A549 (cell line): ENCODE data around the gene IPPK. TPM values are rescaled to one million over a fixed set of nuclear protein-coding genes. Genes with fewer than 3 reads are reported as not detected.

Experiments
- ATAC-seq, 2 experiments: fragments of 200-7000 bp in 1 of 2; fragments of >200 bp in 1 of 2; cut with Nextera tagmentation in 1 of 2; cut with Tn5 transposase in 1 of 2; 3 replicates each; pipeline versions ENCODE4 v1.8.0 to v1.9.1; 2018 to 2020; ENCODE audit warnings: mild to moderate bottlenecking in 1 of 2, moderate library complexity in 1 of 2
- CTCF ChIA-PET: fragments of 300-600 bp; sonication (Branson Sonifier 250); formaldehyde crosslinking; extraction: SDS; loops from one replicate; lab custom pipeline; 2021; ENCODE audit warnings: antibody characterized with exemption, inconsistent platforms; lab: Yijun Ruan, JAX
- POLR2A ChIA-PET: fragments of 350-600 bp; formaldehyde crosslinking; extraction: SDS; loops from one replicate; lab custom pipeline; 2021; ENCODE audit warnings: antibody characterized with exemption, inconsistent platforms; lab: Yijun Ruan, JAX
- DNase-seq, 2 experiments: peaks; one replicate each; pipeline versions ENCODE4 v3.0.0 to v3.0.0-alpha.2; 2011 to 2016; ENCODE audit warnings: low read depth in 1 of 2, low spot score in 1 of 2
- FAIRE-seq: peaks from 2 replicates; lab custom pipeline; 2011; peaks lifted over from hg19 to GRCh38; lab: Jason Lieb, UNC
- H3K27ac ChIP-seq, 2 experiments: fragments of >200 bp; sonication (Bioruptor Twin); formaldehyde crosslinking; 3 replicates each; pipeline ENCODE4 v1.5.1; 2016 to 2017
- H3K4me1 ChIP-seq: fragments of >200 bp; sonication (Bioruptor Twin); formaldehyde crosslinking; 3 replicates; pipeline ENCODE4 v1.6.1; 2016
- H3K4me2 ChIP-seq: fragments of >200 bp; sonication (Bioruptor Twin); formaldehyde crosslinking; 3 replicates; pipeline ENCODE4 v1.6.1; 2016
- H3K4me3 ChIP-seq: fragments of >200 bp; sonication (Bioruptor Twin); formaldehyde crosslinking; 3 replicates; pipeline ENCODE4 v1.5.1; 2016
- H3K9me3 ChIP-seq: fragments of >200 bp; sonication (Bioruptor Twin); formaldehyde crosslinking; 3 replicates; pipeline ENCODE4 v1.6.1; 2016
- CHD2 ChIP-seq: fragments of 150-350 bp; IDR thresholded peaks from 2 replicates; pipeline ENCODE4 v1.6.1; 2014; ENCODE audit warnings: low read length; ENCODE audit not compliant: partially characterized antibody
- CHD4 ChIP-seq: fragments of 200-600 bp; sonication (generic); IDR thresholded peaks from 2 replicates; pipeline ENCODE4 v1.6.1; 2016; ENCODE audit warnings: antibody characterized with exemption, mild to moderate bottlenecking, borderline replicate concordance
- EHF ChIP-seq: fragments of 250-450 bp; sonication (Bioruptor Pico); IDR thresholded peaks from 2 replicates; pipeline ENCODE4 v1.5.0; 2020; ENCODE audit warnings: mild to moderate bottlenecking
- EHMT2 ChIP-seq: fragments of 200-600 bp; sonication (generic); IDR thresholded peaks from 2 replicates; pipeline ENCODE4 v1.6.1; 2016; ENCODE audit warnings: antibody characterized with exemption, low read depth, mild to moderate bottlenecking, moderate library complexity
- EP300 ChIP-seq, 2 experiments: fragments of >200 bp; sonication (Bioruptor Twin); formaldehyde crosslinking; IDR thresholded peaks; 2 replicates in 1 of 2; 3 replicates in 1 of 2; pipeline ENCODE4 v1.6.1; 2016 to 2017
- FOSB ChIP-seq: fragments of 250-450 bp; sonication (Bioruptor Pico); IDR thresholded peaks from 2 replicates; pipeline ENCODE4 v1.5.0; 2020; ENCODE audit warnings: mild to moderate bottlenecking, moderate library complexity
- HDAC2 ChIP-seq: fragments of 200-600 bp; sonication (generic); IDR thresholded peaks from 2 replicates; pipeline ENCODE4 v1.6.1; 2016
- HEYL ChIP-seq: fragments of 250-450 bp; sonication (Bioruptor Pico); IDR thresholded peaks from 2 replicates; pipeline ENCODE4 v1.8.0; 2021; ENCODE audit warnings: mild to moderate bottlenecking, moderate library complexity
- HOXA7 ChIP-seq: fragments of 250-450 bp; sonication (Bioruptor Pico); IDR thresholded peaks from 2 replicates; pipeline ENCODE4 v1.5.0; 2020; ENCODE audit warnings: mild to moderate bottlenecking, moderate library complexity
- JUNB ChIP-seq: fragments of >200 bp; sonication (Bioruptor Twin); formaldehyde crosslinking; IDR thresholded peaks from 2 replicates; pipeline ENCODE4 v1.6.1; 2016
- KDM1A ChIP-seq: fragments of 200-600 bp; sonication (generic); IDR thresholded peaks from 2 replicates; pipeline ENCODE4 v1.6.1; 2016; ENCODE audit warnings: low read depth, mild to moderate bottlenecking
- MAFK ChIP-seq: fragments of 450-650 bp; IDR thresholded peaks from 2 replicates; pipeline ENCODE4 v1.6.1; 2014; ENCODE audit not compliant: partially characterized antibody
- MAZ ChIP-seq: fragments of 150-350 bp; IDR thresholded peaks from 2 replicates; pipeline ENCODE4 v1.6.1; 2014; ENCODE audit warnings: antibody characterized with exemption, low read depth, low read length, borderline replicate concordance
- NFE2L2 ChIP-seq: fragments of 150-350 bp; conservative IDR thresholded peaks from 2 replicates; pipeline ENCODE4 v1.6.1; 2014; ENCODE audit warnings: low read length
- PHF8 ChIP-seq: fragments of 200-600 bp; sonication (generic); IDR thresholded peaks from 2 replicates; pipeline ENCODE4 v1.6.1; 2016; ENCODE audit warnings: low read depth, mild to moderate bottlenecking, antibody characterized with exemption, moderate library complexity, borderline replicate concordance
- RAD21 ChIP-seq, 2 experiments: fragments of >200 bp in 1 of 2; sonication (Bioruptor Twin) in 1 of 2; formaldehyde crosslinking in 1 of 2; IDR thresholded peaks in 1 of 2; conservative IDR thresholded peaks in 1 of 2; 2 replicates in 1 of 2; 3 replicates in 1 of 2; pipeline ENCODE4 v1.6.1; 2012 to 2018; ENCODE audit warnings: inconsistent platforms in 1 of 2
- SREBF2 ChIP-seq: fragments of 450-650 bp; IDR thresholded peaks from 2 replicates; pipeline ENCODE4 v1.6.1; 2014; ENCODE audit warnings: mild to moderate bottlenecking, moderate library complexity
- TP53 ChIP-seq: fragments of 250-450 bp; sonication (Bioruptor Pico); IDR thresholded peaks from 2 replicates; pipeline ENCODE4 v1.5.0; 2021; ENCODE audit warnings: mild to moderate bottlenecking, moderate library complexity
- ZC3H11A ChIP-seq: fragments of 450-650 bp; IDR thresholded peaks from 2 replicates; pipeline ENCODE4 v1.6.1; 2014; ENCODE audit warnings: antibody characterized with exemption, mild to moderate bottlenecking
- ZNF302 ChIP-seq: fragments of 250-450 bp; sonication (Bioruptor Pico); IDR thresholded peaks from 2 replicates; pipeline ENCODE4 v1.9.0; 2021; ENCODE audit warnings: inconsistent platforms, mild to moderate bottlenecking, moderate library complexity
- WGBS: methylation state at CpG from one replicate; pipeline ENCODE4 v1.1.6; 2017; ENCODE audit errors: missing lambda C conversion rate; 5-methylcytosine and 5-hydroxymethylcytosine counted together
- polyA plus RNA-seq, 4 experiments: library from polyadenylated mRNA; depleted of rRNA in 3 of 4; stranded (reverse); fragments of >200 nt; fragmentation: RNase III in 1 of 4; extraction: RNeasy Plus Mini Kit Qiagen cat#74134 plus additional on column Dnase treatment in 1 of 4; gene quantifications; 2 replicates in 3 of 4; 3 replicates in 1 of 4; pipeline ENCODE4 v1.2.3, GENCODE V29; 2011 to 2017
- TF ChIP-seq, protein P1 (sequence below): fragments of 250-450 bp; sonication (Bioruptor Pico); IDR thresholded peaks from 2 replicates; pipeline ENCODE4 v1.5.0; 2021; ENCODE audit warnings: mild to moderate bottlenecking, moderate library complexity, borderline replicate concordance
- TF ChIP-seq, protein P2 (sequence below): fragments of 250-450 bp; sonication (Bioruptor Pico); IDR thresholded peaks from 2 replicates; pipeline ENCODE4 v1.5.0; 2020; ENCODE audit warnings: low read depth, mild to moderate bottlenecking, moderate library complexity
- TF ChIP-seq, protein P3 (sequence below): fragments of >200 bp; sonication (Bioruptor Twin); formaldehyde crosslinking; IDR thresholded peaks from 2 replicates; pipeline ENCODE4 v1.6.1; 2016
- TF ChIP-seq, protein P4 (sequence below): fragments of 150-350 bp; IDR thresholded peaks from 2 replicates; pipeline ENCODE4 v1.6.1; 2014; ENCODE audit warnings: low read depth, mild to moderate bottlenecking, low read length

The IPPK gene
- polyA plus RNA-seq, 2 of the 4 experiments (the other 2 are of a cell fraction), result 12.2 to 20.0 TPM

DNA sequence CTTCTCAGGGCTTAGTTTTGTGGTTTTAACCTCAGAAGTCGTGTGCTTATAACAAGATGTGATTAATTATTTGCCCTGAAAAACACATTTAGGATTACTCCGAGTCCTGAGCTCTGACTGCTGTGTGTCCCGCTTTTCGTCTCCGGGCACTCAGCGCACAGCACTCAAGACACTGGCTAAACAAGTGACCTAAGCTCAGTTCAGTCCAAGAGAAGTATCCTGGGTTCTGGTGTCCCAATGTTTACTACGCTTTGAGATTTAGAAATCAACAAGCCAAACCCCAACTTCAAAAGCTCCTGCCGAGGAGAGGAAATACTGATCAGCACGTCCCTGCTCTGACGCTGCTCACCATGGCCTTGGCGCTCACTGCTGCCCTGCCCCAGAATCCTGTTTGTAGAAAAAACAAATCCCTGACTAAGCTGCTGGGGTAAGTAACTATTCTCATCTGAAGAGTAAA lies 53.2 kb downstream of the IPPK start:
- Histone ChIP-seq H3K4me1 (no peaks in the 10 kb centered on the region), H3K9me3 (no peaks in the 10 kb centered on the region), H3K4me2 (no peak overlapping the region), H3K4me3 (no peak overlapping the region), H3K27ac (no peak overlapping the region)
- FAIRE-seq (no peak), ATAC-seq (no peak), DNase-seq (no peak)
- CTCF ChIA-PET, result interaction anchor here (0.7 to 6.0 kb wide), 3 partner anchors 18 to 174 kb away, joined by 3 to 30 read pairs (median 4); partner anchors contain the start of gene IPPK
- POLR2A ChIA-PET, result no interaction called here
- TF ChIP-seq, protein P1, sequence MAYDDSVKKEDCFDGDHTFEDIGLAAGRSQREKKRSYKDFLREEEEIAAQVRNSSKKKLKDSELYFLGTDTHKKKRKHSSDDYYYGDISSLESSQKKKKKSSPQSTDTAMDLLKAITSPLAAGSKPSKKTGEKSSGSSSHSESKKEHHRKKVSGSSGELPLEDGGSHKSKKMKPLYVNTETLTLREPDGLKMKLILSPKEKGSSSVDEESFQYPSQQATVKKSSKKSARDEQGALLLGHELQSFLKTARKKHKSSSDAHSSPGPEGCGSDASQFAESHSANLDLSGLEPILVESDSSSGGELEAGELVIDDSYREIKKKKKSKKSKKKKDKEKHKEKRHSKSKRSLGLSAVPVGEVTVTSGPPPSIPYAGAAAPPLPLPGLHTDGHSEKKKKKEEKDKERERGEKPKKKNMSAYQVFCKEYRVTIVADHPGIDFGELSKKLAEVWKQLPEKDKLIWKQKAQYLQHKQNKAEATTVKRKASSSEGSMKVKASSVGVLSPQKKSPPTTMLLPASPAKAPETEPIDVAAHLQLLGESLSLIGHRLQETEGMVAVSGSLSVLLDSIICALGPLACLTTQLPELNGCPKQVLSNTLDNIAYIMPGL, result no peak
- no peak for TF ChIP-seq RAD21 (conservative IDR thresholded peaks at IDR 0.05 in 1 of 2, IDR thresholded peaks at IDR 0.05 in 1 of 2)
- TF ChIP-seq, protein P2, sequence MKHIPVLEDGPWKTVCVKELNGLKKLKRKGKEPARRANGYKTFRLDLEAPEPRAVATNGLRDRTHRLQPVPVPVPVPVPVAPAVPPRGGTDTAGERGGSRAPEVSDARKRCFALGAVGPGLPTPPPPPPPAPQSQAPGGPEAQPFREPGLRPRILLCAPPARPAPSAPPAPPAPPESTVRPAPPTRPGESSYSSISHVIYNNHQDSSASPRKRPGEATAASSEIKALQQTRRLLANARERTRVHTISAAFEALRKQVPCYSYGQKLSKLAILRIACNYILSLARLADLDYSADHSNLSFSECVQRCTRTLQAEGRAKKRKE (CRISPR knock-in tag), result no peak
- 91% methylated on average over 11 of the region's 11 CpGs for WGBS

DNA sequence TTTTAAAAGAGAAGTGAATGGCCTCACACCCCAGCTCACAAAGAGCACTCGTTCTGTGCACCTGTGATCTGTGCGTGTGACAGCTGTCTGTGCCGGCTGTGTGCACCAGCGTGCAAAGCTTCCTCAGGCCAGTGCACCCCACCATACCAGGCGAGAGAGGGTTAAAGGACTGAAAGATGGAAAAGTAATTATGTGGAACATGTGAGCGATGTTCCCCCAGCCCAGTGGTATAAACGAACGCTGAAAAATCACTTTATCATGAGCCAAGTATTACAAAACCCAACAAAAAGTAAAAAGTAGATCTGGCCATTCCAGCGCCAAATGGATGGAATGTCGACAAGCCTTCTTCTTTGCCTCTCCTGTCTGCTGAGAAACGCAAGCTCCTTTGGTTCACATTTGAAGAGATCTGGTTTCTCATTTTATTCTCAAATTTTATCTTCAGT lies 53.7 kb downstream of the IPPK start:
- ATAC-seq, result no peak
- Histone ChIP-seq H3K4me1 (no peaks in the 10 kb centered on the region), H3K4me2 (no peak overlapping the region), H3K4me3 (no peak overlapping the region), H3K27ac (no peak overlapping the region), H3K9me3 (no peaks in the 10 kb centered on the region)
- CTCF ChIA-PET, result interaction anchor here (0.6 to 6.0 kb wide), 5 partner anchors 19 to 478 kb away, joined by 3 to 30 read pairs (median 3); partner anchors contain the start of gene IPPK
- no peak for DNase-seq
- 93% methylated on average over 11 of the region's 11 CpGs for WGBS
- FAIRE-seq, result no peak
- no peak for TF ChIP-seq ZNF302
- TF ChIP-seq HEYL (CRISPR knock-in tag), result no peak
- TF ChIP-seq EHMT2, result no peak
- TF ChIP-seq, protein P3, sequence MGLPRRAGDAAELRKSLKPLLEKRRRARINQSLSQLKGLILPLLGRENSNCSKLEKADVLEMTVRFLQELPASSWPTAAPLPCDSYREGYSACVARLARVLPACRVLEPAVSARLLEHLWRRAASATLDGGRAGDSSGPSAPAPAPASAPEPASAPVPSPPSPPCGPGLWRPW, result no peak
- TF ChIP-seq EP300 (IDR thresholded peaks at IDR 0.05), result no peak
- TF ChIP-seq SREBF2, result no peak
- TF ChIP-seq HDAC2, result no peak
- TF ChIP-seq MAFK, result no peak
- TF ChIP-seq JUNB, result no peak
- no peak for TF ChIP-seq TP53 (CRISPR knock-in tag)
- no peak for TF ChIP-seq CHD2
- no peak for TF ChIP-seq CHD4
- TF ChIP-seq ZC3H11A, result no peak
- no peak for TF ChIP-seq EHF (CRISPR knock-in tag)
- POLR2A ChIA-PET, result interaction anchor here (0.5 kb wide), 1 partner anchor 17 kb away, joined by 3 read pairs; no protein-coding TSS in a partner anchor

DNA sequence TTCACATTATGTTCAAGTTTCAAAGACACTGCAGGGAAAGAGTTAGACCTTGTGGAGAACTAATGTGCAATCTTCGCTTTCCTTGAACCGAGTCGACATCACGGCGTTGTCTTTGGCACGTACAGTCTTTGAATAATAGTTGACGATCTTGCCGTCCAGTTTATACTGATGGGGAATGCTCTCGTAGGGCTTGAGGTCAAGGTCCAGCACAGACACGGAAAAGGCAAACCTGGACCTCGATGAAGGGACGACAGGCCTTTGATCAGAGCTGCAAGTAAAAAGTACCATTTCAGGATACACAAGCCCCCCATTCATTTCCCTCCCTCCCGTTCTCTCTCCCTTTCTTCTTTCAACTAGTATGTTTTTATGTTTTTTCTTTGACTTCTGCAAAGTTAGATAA lies 54.1 kb downstream of the IPPK start:
- Histone ChIP-seq H3K9me3 (no peaks in the 10 kb centered on the region), H3K27ac (no peak overlapping the region)
- FAIRE-seq, result no peak
- WGBS, result 93% methylated on average over 13 of the region's 13 CpGs
- TF ChIP-seq, protein P4, sequence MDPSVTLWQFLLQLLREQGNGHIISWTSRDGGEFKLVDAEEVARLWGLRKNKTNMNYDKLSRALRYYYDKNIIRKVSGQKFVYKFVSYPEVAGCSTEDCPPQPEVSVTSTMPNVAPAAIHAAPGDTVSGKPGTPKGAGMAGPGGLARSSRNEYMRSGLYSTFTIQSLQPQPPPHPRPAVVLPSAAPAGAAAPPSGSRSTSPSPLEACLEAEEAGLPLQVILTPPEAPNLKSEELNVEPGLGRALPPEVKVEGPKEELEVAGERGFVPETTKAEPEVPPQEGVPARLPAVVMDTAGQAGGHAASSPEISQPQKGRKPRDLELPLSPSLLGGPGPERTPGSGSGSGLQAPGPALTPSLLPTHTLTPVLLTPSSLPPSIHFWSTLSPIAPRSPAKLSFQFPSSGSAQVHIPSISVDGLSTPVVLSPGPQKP, result no peak
- no peak for TF ChIP-seq PHF8
- TF ChIP-seq ZNF302, result no peak
- TF ChIP-seq HOXA7 (CRISPR knock-in tag), result no peak
- no peak for TF ChIP-seq NFE2L2
- no peak for TF ChIP-seq CHD4
- TF ChIP-seq KDM1A, result no peak
- TF ChIP-seq FOSB (CRISPR knock-in tag), result no peak
- no peak for TF ChIP-seq MAZ
- TF ChIP-seq, all 56 proteins: peak for 0
- ATAC-seq (no peak), DNase-seq (no peak)
- H3K4me2 ChIP-seq, result no peak overlapping the region
- POLR2A ChIA-PET, result interaction anchor here (0.5 kb wide), 1 partner anchor 17 kb away, joined by 3 read pairs; no protein-coding TSS in a partner anchor
- CTCF ChIA-PET, result interaction anchor here (0.6 to 6.0 kb wide), 5 partner anchors 19 to 477 kb away, joined by 3 to 30 read pairs (median 3); no protein-coding TSS in a partner anchor
- no peak overlapping the region for H3K4me3 ChIP-seq
- H3K4me1 ChIP-seq, result no peaks in the 10 kb centered on the region
